Right ventricle myocardium inferior (tissue), 1 donor: ENCODE results near the gene NEK10. TPM values are rescaled to one million over a fixed set of nuclear protein-coding genes. Genes with fewer than 3 reads are reported as not detected.
"Not testable (repeated sequence)": the region's sequence is repeated elsewhere in the genome, so short reads cannot be mapped to it uniquely, and the experiment has no call there.

Source experiments
- ATAC-seq: fragments of 200-7000 bp; cut with Tn5 transposase; one replicate; pipeline ENCODE4 v1.9.1; 2020; ENCODE audit warnings: mild to moderate bottlenecking, moderate library complexity
- DNase-seq: peaks from one replicate; pipeline ENCODE4 v3.0.0; 2021; ENCODE audit errors: missing footprints
- intact Hi-C: fragments of 100-400 bp; cut with DNase I; formaldehyde crosslinking; loops from one replicate; pipeline ENCODE4 v1.11.0; 2022
- total RNA-seq: library from RNA; stranded (reverse); fragmentation: NEBNext Ultra II Directional; extraction: Animal tissue kit (Norgen Biotek cat#: 25700); gene quantifications from one replicate; pipeline ENCODE4 v1.2.1, GENCODE V29; 2021
- donor health status: DM: no; HTN: yes; CAD: no; lungs with severe emphysema.

NEK10 gene
- total RNA-seq, 1 donor from 2014 or later, result 9.8 TPM

GRCh38 chr3:27357665-27358258 is 11.4 kb downstream of the NEK10 start:
- no peak for DNase-seq
- ATAC-seq, result peak; percentile 63
- intact Hi-C loops, result loop anchor here (2.0 kb wide), 1 partner anchor 39 kb away; no protein-coding TSS in a partner anchor

- ATAC-seq (no peak), DNase-seq (no peak)
- intact Hi-C loops, result loop anchor here (2.0 kb wide), 1 partner anchor 38 kb away; no protein-coding TSS in a partner anchor
These were observed 12.2 kb downstream of the NEK10 start for GRCh38 chr3:27356976-27357375.

GRCh38 chr3:27354588-27355203 is 14.5 kb downstream of the NEK10 start:
- intact Hi-C loops, result no loop called here
- no peak for DNase-seq
- ATAC-seq, result no peak

- intact Hi-C loops, result no loop called here
These were observed 15.0 kb downstream of the NEK10 start for GRCh38 chr3:27354161-27354560.

GRCh38 chr3:27353221-27353620 is 16.0 kb downstream of the NEK10 start:
- no peak for DNase-seq
- no peak for ATAC-seq
- intact Hi-C loops, result no loop called here

More at GRCh38 chr3:27354161-27354560, 15.0 kb downstream of the NEK10 start:
- DNase-seq, result no peak
- ATAC-seq, result no peak

GRCh38 chr3:27352047-27352446 is 17.1 kb downstream of the NEK10 start:
- no peak for DNase-seq

GRCh38 chr3:27349832-27350231 is 19.4 kb downstream of the NEK10 start:
- intact Hi-C loops, result no loop called here
- DNase-seq (no peak), ATAC-seq (no peak)

More at GRCh38 chr3:27352047-27352446, 17.1 kb downstream of the NEK10 start:
- no peak for ATAC-seq
- intact Hi-C loops, result no loop called here

- DNase-seq (no peak), ATAC-seq (peak; percentile 77)
- intact Hi-C loops, result no loop called here
These were observed 23.0 kb downstream of the NEK10 start for GRCh38 chr3:27345959-27346865.

GRCh38 chr3:27345493-27345892 is 23.7 kb downstream of the NEK10 start:
- ATAC-seq, result peak; percentile 26
- no peak for DNase-seq
- intact Hi-C loops, result no loop called here

- ATAC-seq (no peak), DNase-seq (no peak)
- intact Hi-C loops, result no loop called here
These were observed 24.1 kb downstream of the NEK10 start for GRCh38 chr3:27345045-27345444.

- intact Hi-C loops, result no loop called here
- ATAC-seq, result no peak
- no peak for DNase-seq
These were observed 25.0 kb downstream of the NEK10 start for GRCh38 chr3:27344192-27344591.

- DNase-seq (no peak), ATAC-seq (peak; percentile 43)
- intact Hi-C loops, result loop anchor here (2.0 kb wide), 1 partner anchor 15 kb away; no protein-coding TSS in a partner anchor
These were observed 26.9 kb downstream of the NEK10 start for GRCh38 chr3:27342267-27342666.

- no peak for DNase-seq
- intact Hi-C loops, result no loop called here
- no peak for ATAC-seq
These were observed 28.6 kb downstream of the NEK10 start for GRCh38 chr3:27340534-27340933.

GRCh38 chr3:27335571-27335970 is 33.6 kb downstream of the NEK10 start:
- DNase-seq (no peak), ATAC-seq (no peak)
- intact Hi-C loops, result no loop called here

GRCh38 chr3:27333843-27334242 is 35.3 kb downstream of the NEK10 start:
- ATAC-seq, result no peak
- no peak for DNase-seq
- intact Hi-C loops, result no loop called here

GRCh38 chr3:27328982-27329762 is 40.0 kb downstream of the NEK10 start:
- DNase-seq, intact Hi-C loops, ATAC-seq: not testable (repeated sequence)

GRCh38 chr3:27326629-27327545 is 42.3 kb downstream of the NEK10 start:
- DNase-seq (no peak), ATAC-seq (peak; percentile 78)
- intact Hi-C loops, result loop anchor here (2.0 kb wide), 1 partner anchor 16 kb away; no protein-coding TSS in a partner anchor

GRCh38 chr3:27326202-27326601 is 43.0 kb downstream of the NEK10 start:
- DNase-seq, result no peak
- intact Hi-C loops, result loop anchor here (2.0 kb wide), 1 partner anchor 17 kb away; no protein-coding TSS in a partner anchor
- ATAC-seq, result no peak
